ENCODE results near the gene LRFN3.

The LRFN3 gene

DNA sequence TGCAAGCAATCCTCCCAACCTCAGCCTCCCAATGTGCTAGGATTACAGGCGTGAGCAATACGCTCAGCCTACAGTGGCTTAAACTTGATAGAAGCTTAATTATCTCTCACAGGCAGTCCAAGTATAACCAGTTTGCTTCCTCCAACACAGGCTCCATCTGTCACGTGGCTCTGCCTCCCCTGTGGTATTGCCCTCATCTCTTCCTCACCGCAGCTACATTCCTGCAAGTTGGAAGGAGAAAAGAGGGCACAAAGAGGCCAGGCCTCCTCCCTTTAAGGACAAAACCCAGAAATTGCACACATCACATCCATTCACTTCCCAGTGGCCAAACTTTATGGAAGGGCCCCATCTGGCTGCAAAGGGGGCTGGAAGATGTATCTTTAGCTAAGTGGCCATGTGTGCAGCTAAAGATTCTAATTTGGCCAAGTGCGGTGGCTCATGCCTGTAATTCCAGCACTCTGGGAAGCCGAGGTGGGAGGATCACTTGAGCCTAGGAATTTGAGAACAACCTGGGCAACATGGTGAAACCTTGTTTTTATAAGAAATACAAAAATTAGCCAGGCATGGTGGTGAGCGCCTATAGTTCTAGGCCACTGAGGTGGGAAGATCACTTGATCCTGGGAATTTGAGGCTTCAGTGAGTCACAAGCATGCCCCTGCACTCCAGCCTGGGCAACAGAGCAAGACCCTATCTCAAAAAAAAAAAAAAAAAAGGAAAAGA, 55.7 kb downstream of the LRFN3 start:
- TF ChIP-seq, protein P1, sequence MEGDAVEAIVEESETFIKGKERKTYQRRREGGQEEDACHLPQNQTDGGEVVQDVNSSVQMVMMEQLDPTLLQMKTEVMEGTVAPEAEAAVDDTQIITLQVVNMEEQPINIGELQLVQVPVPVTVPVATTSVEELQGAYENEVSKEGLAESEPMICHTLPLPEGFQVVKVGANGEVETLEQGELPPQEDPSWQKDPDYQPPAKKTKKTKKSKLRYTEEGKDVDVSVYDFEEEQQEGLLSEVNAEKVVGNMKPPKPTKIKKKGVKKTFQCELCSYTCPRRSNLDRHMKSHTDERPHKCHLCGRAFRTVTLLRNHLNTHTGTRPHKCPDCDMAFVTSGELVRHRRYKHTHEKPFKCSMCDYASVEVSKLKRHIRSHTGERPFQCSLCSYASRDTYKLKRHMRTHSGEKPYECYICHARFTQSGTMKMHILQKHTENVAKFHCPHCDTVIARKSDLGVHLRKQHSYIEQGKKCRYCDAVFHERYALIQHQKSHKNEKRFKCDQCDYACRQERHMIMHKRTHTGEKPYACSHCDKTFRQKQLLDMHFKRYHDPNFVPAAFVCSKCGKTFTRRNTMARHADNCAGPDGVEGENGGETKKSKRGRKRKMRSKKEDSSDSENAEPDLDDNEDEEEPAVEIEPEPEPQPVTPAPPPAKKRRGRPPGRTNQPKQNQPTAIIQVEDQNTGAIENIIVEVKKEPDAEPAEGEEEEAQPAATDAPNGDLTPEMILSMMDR (conservative IDR thresholded peaks at IDR 0.05; ENCODE audit: control insufficient read depth, insufficient read depth, low read depth, low read length): no peak
- no peak overlapping the region for H3K4me3 ChIP-seq (ENCODE audit: control insufficient read depth, low read depth, low read length)
- DNase-seq (ENCODE audit: low read depth): no peak

DNA sequence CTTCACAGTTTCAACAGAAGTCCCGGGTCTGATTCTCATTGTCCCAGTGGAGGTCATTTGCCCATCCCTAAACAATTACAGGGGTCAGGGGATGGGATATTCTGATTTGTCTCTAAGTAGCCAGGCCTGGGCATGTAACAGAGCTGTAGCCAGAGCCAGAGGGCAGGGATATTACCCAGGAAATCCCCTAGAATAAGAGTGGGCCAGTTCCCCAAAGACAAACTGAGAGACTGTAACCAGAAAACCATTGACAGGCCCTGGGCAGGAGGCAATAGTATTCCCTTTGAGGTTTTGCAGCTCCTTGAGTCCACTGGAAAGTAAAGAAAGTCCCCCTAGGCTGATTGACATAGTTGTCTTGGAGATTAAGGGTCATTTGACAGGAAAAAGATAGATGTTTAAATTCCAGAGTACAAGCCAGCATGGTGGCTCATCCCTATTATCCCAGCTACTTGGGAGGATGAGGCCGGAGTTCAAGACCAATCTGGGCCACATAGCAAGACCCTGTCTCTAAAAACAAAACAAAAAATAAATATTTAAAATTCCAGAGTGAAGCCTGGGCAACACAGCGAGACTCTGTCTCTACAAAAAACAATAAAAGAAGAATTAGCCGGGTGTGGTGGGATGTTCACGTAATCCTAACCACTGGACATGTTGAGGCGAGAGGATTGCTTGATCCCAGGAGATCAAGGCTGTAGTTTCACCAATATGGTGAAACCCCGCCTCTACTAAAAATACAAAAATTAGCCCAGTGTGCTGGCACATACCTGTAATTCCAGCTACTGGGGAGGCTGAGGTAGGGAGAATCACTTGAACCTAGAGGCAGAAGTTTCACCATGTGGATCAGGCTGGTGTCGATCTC, 57.0 kb downstream of the LRFN3 start:
- TF ChIP-seq, protein P1 (conservative IDR thresholded peaks at IDR 0.05; ENCODE audit: control insufficient read depth, insufficient read depth, low read depth, low read length): no peak
- no peak overlapping the region for H3K4me3 ChIP-seq (ENCODE audit: control insufficient read depth, low read depth, low read length)
- no peak for DNase-seq (ENCODE audit: low read depth)

- peak overlapping the region; percentile 69 for H3K4me3 ChIP-seq (ENCODE audit: control insufficient read depth, low read depth, low read length)
- no peak for DNase-seq (ENCODE audit: low read depth)
- TF ChIP-seq, protein P1 (conservative IDR thresholded peaks at IDR 0.05; ENCODE audit: control insufficient read depth, insufficient read depth, low read depth, low read length): no peak
Measured at GRCh38 chr19:35993923-35994598, 57.9 kb downstream of the LRFN3 start.
